ENCODE measurements around the gene TAS2R1.
"Not testable (repeated sequence)": the region's sequence is repeated elsewhere in the genome, so short reads cannot be mapped to it uniquely, and the experiment has no call there.

The TAS2R1 gene

DNA sequence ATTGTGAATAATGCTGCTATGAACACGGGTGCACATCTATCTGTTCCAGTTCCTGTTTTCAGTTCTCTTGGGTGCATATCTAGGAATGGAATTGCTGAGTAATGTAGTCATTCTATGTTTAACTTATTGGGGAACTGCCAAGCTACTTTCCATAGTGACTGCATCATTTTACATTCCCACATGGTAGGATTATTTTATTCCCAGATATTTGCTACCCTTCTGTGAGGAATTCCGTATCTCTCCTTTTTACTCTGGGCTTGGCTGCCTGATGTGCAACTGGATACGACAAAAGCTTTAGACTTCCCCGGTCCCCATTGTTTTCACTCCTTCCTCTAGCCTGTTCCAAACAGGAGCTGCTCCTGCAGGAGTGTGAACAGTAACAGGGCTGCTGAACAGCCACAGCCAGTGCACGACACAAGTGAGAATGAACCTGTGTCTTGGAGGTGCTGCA, 7.2 kb downstream of the TAS2R1 start:
- DNase-seq (ENCODE audit: low read depth), result no peak

- no peak for DNase-seq (ENCODE audit: low read depth)
Measured at GRCh38 chr5:9621379-9621903, 8.7 kb downstream of the TAS2R1 start.

GRCh38 chr5:9619331-9620092, 10.6 kb downstream of the TAS2R1 start:
- DNase-seq (ENCODE audit: low read depth), result no peak

DNA sequence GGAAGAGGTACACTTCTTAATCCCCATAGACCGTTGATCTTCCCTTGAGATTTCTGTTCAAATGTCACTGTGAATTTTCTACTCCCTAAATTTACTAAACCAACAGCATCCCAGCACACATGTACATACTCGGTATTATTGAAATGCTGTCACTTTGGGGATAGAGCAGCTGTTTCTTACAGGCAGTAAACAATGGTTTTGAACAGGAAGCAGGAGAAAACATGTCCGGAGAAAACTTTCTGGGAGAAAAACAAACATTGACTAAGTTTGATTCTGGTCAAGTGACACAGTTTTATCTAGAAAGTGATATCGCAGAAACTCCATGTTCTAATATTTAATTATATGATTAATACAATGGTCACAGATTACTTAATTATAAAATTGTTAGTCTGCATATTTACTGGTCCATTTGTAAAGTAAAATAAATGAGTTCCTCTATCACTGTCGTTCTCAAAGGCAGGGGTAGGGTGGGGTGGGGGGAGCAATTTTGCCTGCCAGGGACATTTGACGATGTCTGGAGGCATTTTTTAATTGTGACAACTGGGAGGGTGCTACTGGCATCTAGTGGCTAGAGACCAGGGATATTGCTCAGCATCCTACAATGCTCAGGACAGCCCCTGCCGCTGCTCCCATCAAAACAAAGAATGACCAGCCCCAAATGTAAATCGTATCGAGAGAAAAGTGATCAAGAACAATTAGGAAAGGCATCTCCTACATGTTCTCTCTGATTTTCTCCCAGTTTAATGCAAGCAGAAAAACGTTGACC, 12.2 kb downstream of the TAS2R1 start:
- no peak for DNase-seq (ENCODE audit: low read depth)

DNA sequence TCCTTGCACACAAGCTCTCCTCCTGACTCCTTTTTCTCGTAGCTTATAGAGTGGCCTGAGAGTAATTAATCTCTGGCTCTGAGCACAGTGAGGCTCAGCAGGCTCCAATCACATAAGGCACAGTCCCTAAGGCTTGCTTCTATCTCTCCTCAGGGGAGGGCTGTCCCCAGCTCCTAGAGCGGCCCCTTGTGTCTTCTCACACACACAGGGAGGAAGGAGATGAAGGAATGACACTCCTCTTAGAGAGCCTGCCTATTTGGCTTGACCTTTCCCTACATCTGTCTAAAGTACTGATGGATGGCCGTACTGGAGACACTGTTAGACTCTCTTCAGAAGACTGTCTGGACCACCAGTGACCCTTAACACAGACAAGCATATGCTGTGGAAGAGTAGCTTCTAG, 12.9 kb downstream of the TAS2R1 start:
- no peak for DNase-seq (ENCODE audit: low read depth)

DNA sequence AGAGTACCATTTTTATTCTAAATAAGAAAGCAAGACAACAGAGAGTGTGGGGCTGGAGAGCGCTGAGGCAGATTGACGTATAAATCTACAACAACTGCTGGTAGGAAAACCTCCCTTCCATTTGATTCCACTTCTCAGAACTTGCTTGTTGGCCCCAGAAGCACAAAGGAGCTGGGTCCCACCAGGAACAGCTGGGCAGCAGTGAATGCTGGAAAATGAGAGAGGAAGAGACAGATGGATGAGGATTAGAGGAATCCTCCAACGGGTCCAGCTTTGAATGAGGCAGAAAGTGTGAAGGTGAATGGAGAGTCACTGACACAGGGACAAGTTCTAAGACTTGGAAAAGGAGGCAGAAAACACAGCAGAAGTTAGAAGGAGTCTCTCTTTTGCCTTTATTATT, 14.8 kb downstream of the TAS2R1 start:
- no peak for DNase-seq (ENCODE audit: low read depth)

DNA sequence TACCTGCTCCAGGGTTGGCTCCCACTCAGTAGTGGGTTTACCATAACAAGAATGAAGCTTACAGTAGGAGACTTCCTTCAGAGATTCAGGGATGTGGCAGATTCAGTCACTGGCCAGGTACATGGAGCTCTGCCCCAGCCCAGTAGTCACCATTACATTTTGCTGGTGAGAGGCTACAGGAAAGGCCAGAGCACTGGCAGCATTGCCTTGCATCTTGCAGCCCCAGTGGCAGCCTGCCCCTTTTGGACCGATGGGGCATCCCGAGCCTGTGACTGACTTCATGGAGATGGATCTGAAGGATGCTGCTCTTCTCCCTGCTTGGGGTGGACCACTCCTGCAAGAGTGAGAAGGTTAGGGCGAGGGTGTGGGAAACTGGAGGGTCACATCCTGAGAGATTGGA, 16.8 kb downstream of the TAS2R1 start:
- no peak for DNase-seq (ENCODE audit: low read depth)

GRCh38 chr5:9610969-9611368, 19.2 kb downstream of the TAS2R1 start:
- no peak for DNase-seq (ENCODE audit: low read depth)

- DNase-seq (ENCODE audit: low read depth), result no peak
Measured at GRCh38 chr5:9610364-9610763, 19.8 kb downstream of the TAS2R1 start.

GRCh38 chr5:9608093-9608492, 22.1 kb downstream of the TAS2R1 start:
- DNase-seq (ENCODE audit: low read depth), result no peak

- no peak for DNase-seq (ENCODE audit: low read depth)
Measured at GRCh38 chr5:9605041-9605838, 24.9 kb downstream of the TAS2R1 start.

DNA sequence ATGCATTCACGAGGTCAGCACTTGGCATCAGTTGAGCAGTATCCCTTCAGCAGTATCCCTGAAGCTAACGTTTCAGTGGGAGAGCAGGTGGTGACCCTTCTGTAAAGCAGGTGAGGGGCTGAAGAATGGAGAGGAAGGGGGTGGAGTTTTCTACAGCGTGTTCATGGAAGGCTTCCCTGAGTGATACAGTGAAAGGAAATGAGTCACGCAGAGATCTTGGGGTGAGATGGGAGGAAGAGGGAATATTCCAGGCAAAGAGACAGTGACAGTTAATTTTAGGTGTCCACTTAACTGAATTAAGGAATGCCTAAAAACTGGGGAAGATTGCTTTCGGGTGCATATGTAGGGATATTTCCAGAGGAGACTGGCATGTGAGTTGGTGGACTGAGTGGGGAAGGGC, 25.7 kb downstream of the TAS2R1 start:
- DNase-seq (ENCODE audit: low read depth), result no peak

GRCh38 chr5:9601055-9601739, 29.0 kb downstream of the TAS2R1 start:
- DNase-seq (ENCODE audit: low read depth), result no peak

DNA sequence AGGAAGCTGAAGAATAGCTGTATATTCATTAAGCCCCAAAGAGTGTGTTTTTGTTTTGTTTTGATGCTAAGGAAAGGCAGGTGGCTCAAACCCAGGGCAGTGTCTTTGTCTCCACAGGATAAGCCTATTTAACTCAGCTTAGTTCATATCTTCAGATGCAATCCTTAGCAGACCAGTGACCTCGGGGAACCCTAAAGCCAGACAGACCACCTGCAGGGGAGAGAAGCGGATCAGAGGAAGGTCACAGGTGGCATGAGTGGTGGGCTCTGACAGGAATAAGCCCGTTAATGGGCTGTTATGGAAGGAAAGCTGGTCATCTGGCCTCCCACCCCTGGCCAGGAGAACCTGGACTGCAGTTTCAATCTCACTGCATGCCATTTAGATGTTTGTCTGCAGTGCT, 30.8 kb downstream of the TAS2R1 start:
- no peak for DNase-seq (ENCODE audit: low read depth)

DNA sequence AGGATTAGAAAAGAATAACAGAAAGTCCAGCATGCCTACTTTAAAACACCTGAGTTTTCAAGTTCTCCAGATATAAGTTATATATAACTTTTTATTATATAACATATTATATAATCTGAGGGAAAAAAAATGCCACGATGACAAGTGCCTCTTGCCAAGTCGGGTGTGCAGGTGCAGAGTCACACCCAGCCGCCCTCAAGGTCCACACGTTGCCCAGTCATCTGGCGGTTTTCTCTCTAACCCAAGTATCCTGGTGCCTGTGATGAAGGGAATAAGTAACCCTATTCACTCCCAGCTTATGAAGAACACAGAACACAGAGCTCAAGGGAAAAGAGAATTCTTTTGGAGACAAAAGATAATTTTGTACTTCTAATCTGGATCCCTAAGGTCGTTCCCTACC, 31.8 kb downstream of the TAS2R1 start:
- not testable (repeated sequence) for DNase-seq (ENCODE audit: low read depth)

- DNase-seq (ENCODE audit: low read depth), result not testable (repeated sequence)
Measured at GRCh38 chr5:9597322-9597721, 32.8 kb downstream of the TAS2R1 start.

DNA sequence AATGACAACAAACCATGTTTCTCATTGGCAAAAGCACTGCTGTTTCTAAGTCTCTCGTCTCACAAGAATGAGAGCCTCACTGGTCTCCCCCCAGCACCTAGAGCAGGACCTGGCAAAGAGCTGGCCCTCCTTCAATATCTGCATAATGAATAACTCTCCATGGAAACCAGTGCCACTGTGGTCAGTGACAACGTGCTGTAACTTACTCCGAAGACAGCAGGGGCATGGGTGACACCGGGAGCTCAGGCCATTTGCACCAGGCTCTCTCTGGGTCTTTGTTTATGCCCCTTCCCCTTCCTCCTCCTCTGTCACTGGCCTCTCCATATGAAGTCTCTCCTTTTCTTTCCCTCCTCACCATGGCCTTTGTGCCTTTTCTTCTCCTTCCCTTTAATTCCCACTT, 33.3 kb downstream of the TAS2R1 start:
- no peak for DNase-seq (ENCODE audit: low read depth)

- DNase-seq (ENCODE audit: low read depth), result no peak
Measured at GRCh38 chr5:9596171-9596780, 33.9 kb downstream of the TAS2R1 start.

DNA sequence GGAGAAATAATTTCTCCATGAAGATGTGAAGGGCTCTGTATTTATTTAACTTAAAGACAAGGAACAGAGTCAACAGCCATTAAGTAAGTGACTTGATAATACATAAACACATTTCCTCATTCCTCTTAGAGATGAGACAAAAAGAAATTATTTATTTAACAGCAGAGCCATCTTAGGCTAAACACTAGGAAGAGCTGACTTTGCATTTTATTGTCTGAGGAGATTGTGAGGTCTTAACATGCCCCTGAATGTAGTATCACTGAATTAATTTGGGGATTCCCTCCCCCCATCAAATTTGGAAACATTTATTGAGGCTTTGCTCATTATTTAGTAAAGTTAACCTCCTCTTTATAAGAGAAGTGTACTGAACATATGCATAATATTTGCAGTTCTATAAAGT, 35.2 kb downstream of the TAS2R1 start:
- DNase-seq (ENCODE audit: low read depth), result no peak

- no peak for DNase-seq (ENCODE audit: low read depth)
Measured at GRCh38 chr5:9589049-9589835, 40.9 kb downstream of the TAS2R1 start.

- no peak for DNase-seq (ENCODE audit: low read depth)
Measured at GRCh38 chr5:9588254-9588653, 41.9 kb downstream of the TAS2R1 start.

All from activated T-cell treated with anti-CD3 and anti-CD28 coated beads for 24 hours (primary cell).